NT2/D1 (cell line): ENCODE data around the gene MISFA.

ENCODE experiments used
- SUZ12 ChIP-seq: IDR thresholded peaks from 2 replicates; pipeline ENCODE4 v1.6.1; 2011; ENCODE audit not compliant: insufficient read length, insufficient read depth; ENCODE audit errors: extremely low read depth
- YY1 ChIP-seq: IDR thresholded peaks from 2 replicates; pipeline ENCODE4 v1.6.1; 2011; ENCODE audit not compliant: insufficient read length, insufficient read depth
- ZNF274 ChIP-seq: IDR thresholded peaks from 2 replicates; pipeline ENCODE4 v1.6.1; 2011; ENCODE audit warnings: mild to moderate bottlenecking, low read depth, low read length

GRCh38 chr11:18600915-18601569 lies 1.5 kb downstream of the MISFA start:
- TF ChIP-seq YY1, result no peak
- TF ChIP-seq ZNF274, result no peak
- TF ChIP-seq SUZ12, result no peak
